Stimulated activated memory B cell treated with anti-CD40 and anti-IgM and Interleukin-4, amounts not matched to agents 10 μg/mL and 1 μg/mL and 100 μg/mL, for 72 hours (primary cell): ENCODE measurements around the gene PPM1L.

ENCODE experiments used
- ATAC-seq: fragments of 150-1000 bp; cut with Tn5 transposase; 2 replicates; pipeline ENCODE4 v1.10.0; 2021
- H3K27ac Mint-ChIP-seq: one replicate; pipeline ENCODE4 v1.8.0; 2022; ENCODE audit warnings: mild to moderate bottlenecking, mixed read lengths
- H3K27me3 Mint-ChIP-seq: one replicate; pipeline ENCODE4 v1.8.0; 2022; ENCODE audit warnings: mixed read lengths
- H3K36me3 Mint-ChIP-seq: one replicate; pipeline ENCODE4 v1.8.0; 2022; ENCODE audit warnings: mixed read lengths
- H3K4me1 Mint-ChIP-seq: one replicate; pipeline ENCODE4 v1.8.0; 2022; ENCODE audit warnings: mixed read lengths
- H3K4me3 Mint-ChIP-seq: one replicate; pipeline ENCODE4 v1.8.0; 2022; ENCODE audit warnings: mild to moderate bottlenecking, moderate library complexity, mixed read lengths
- H3K9me3 Mint-ChIP-seq: one replicate; pipeline ENCODE4 v1.8.0; 2022; ENCODE audit warnings: mixed read lengths

PPM1L gene

GRCh38 chr3:161100994-161101393, 345.0 kb downstream of the PPM1L start:
- H3K27ac Mint-ChIP-seq: no peak overlapping the region
- peaks cover 15% of the 10 kb centered on the region for H3K4me1 Mint-ChIP-seq
- no peaks in the 10 kb centered on the region for H3K9me3 Mint-ChIP-seq
- H3K27me3 Mint-ChIP-seq: peaks cover 9% of the 10 kb centered on the region
- no peak overlapping the region for H3K4me3 Mint-ChIP-seq
- no peak for ATAC-seq
- no peaks in the 10 kb centered on the region for H3K36me3 Mint-ChIP-seq

DNA sequence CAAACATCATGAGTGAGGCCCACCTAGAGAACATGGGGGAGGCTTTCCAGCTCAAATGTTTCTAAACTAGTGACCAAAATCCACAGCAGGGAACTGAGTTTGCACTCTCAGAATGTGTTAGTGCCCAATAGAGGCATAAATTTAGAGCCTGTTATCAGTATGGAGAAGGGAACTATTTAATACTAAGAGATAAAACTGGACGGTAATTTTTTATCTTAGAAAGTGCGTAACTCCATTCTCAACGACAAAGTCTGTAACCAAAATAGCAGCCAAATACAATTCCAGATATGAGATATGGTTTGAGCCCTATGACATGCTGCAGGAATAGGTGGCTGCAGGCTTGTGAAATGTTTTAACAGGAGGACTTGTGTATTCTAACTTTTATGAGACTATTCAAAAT, 345.6 kb downstream of the PPM1L start:
- ATAC-seq: no peak
- Mint-ChIP-seq H3K9me3 (no peaks in the 10 kb centered on the region), H3K4me1 (peaks cover 15% of the 10 kb centered on the region), H3K4me3 (no peak overlapping the region), H3K27ac (no peak overlapping the region), H3K36me3 (no peaks in the 10 kb centered on the region), H3K27me3 (peaks cover 9% of the 10 kb centered on the region)

DNA sequence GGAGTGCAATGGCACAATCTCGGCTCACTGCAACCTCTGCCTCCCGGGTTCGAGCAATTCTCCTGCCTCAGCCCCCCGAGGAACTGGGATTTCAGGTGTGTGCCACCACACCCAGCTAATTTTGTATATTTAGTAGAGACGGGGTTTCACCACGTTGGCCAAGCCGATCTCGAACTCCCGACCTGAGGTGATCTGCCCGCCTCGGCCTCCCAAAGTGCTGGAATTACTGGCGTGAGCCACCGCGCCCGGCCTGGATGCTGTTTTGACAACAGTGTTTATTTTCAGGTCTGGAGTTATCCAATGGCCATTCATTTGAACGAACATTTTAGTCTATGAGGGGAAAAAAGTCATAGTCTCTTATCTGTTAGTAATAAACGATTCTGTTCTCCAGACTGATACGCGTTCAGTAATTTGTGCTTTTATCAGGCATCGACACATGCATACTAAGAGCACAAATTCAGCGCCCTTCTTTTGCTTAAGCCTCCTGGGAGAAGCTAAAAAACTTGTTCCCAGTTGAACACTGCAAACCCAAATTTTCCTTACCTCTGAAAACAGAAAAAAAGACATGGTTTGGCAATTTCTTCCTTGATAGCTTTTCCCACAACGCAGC, 347.9 kb downstream of the PPM1L start:
- Mint-ChIP-seq H3K9me3 (no peaks in the 10 kb centered on the region), H3K36me3 (no peaks in the 10 kb centered on the region), H3K27ac (peak overlapping the region; percentile 55), H3K4me3 (peak overlapping the region; percentile 89), H3K27me3 (peaks cover 19% of the 10 kb centered on the region), H3K4me1 (peaks cover 15% of the 10 kb centered on the region)
- no peak for ATAC-seq

GRCh38 chr3:161104561-161105551, 348.8 kb downstream of the PPM1L start, which contains the start of gene B3GALNT1:
B3GALNT1 (minus strand) TSS chr3:161105349; CDS start chr3:161086754, 18,595 bp downstream.
- H3K9me3 Mint-ChIP-seq: no peaks in the 10 kb centered on the region
- peak within 1 kb of the TSS; percentile 89 for H3K4me3 Mint-ChIP-seq
- ATAC-seq: peak; percentile 82
- H3K4me1 Mint-ChIP-seq: peaks cover 15% of the 10 kb centered on the region
- H3K27me3 Mint-ChIP-seq: peaks cover 27% of the 10 kb centered on the region
- no peaks in the 10 kb centered on the region for H3K36me3 Mint-ChIP-seq
- peak within 1 kb of the TSS; percentile 55 for H3K27ac Mint-ChIP-seq

DNA sequence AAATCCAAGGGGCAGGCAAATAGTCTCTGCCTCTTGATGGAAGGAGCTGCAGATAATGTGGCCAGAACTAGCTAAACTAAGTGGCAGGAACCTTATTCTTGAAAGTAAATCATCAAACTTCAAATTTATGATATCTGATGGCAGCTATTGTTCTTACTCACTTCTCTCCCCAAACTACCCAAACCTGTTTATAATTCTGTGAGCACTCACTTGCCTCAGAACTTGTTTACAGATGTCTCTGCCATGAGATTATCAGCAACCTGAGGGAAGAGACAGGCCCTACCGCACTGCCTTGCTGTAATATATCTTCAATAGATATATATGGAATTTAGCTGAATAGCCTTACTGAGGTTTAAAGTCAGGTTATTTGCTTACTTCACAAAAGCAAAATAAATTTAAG, 351.3 kb downstream of the PPM1L start:
- Mint-ChIP-seq H3K27me3 (peaks cover 50% of the 10 kb centered on the region), H3K27ac (no peak overlapping the region), H3K36me3 (no peaks in the 10 kb centered on the region), H3K4me1 (peaks cover 15% of the 10 kb centered on the region), H3K9me3 (no peaks in the 10 kb centered on the region), H3K4me3 (no peak overlapping the region)
- ATAC-seq: no peak

GRCh38 chr3:161108840-161109239, 352.8 kb downstream of the PPM1L start:
- H3K4me1 Mint-ChIP-seq: peaks cover 15% of the 10 kb centered on the region
- peaks cover 50% of the 10 kb centered on the region for H3K27me3 Mint-ChIP-seq
- H3K27ac Mint-ChIP-seq: no peak overlapping the region
- no peaks in the 10 kb centered on the region for H3K9me3 Mint-ChIP-seq
- no peaks in the 10 kb centered on the region for H3K36me3 Mint-ChIP-seq
- H3K4me3 Mint-ChIP-seq: no peak overlapping the region
- ATAC-seq: no peak

DNA sequence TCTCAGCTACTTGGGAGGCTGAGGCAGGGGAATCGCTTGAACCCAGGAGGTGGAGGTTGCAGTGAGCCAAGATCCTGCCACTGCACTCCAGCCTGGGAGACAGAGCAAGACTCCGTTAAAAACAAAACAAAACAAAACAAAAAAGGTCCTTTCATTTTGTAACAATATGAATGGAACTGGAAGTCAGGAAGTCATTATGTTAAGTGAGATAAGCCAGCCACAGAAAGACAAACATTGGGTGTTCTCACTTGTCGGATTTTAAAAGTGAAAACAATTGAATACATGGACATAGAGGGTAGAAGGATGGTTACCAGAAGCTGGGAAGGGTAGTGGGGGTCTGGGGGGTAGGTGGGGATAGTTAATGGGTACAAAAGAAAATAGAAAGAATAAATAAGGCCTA, 361.6 kb downstream of the PPM1L start:
- Mint-ChIP-seq H3K27ac (no peak overlapping the region), H3K9me3 (peaks cover 25% of the 10 kb centered on the region), H3K27me3 (peaks cover 18% of the 10 kb centered on the region), H3K4me3 (no peak overlapping the region), H3K36me3 (peaks cover 6% of the 10 kb centered on the region), H3K4me1 (no peaks in the 10 kb centered on the region)
- ATAC-seq: no peak

DNA sequence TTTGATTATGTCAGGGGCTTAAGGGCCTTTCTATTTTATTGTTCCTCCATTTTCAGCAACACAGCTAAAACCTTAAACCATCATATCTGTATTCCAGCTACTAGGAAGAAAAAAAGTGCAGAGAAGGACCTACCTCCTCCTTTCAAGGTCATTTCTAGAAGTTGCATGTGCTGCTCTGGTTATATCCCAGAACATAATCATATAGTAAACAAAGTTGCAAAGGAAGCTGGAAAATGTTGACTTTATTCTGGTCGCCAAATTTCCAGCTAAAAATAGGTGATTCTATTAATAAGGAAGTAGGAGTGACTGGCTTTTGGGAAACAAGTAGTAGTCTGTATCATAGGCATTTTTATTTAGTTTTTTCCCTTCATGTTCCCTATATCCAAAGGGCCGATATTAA, 370.5 kb downstream of the PPM1L start:
- Mint-ChIP-seq H3K9me3 (peaks cover 10% of the 10 kb centered on the region), H3K4me1 (no peaks in the 10 kb centered on the region), H3K27me3 (peaks cover 1% of the 10 kb centered on the region), H3K4me3 (no peak overlapping the region), H3K27ac (no peak overlapping the region), H3K36me3 (peaks cover 8% of the 10 kb centered on the region)
- no peak for ATAC-seq
